GM18498 (cell line): ENCODE data around the gene FSIP1.

ENCODE experiments used
- ATAC-seq: cut with Tn5 transposase; IDR thresholded peaks from one replicate; pipeline ENCODE4 v1.9.1; 2021; ENCODE audit warnings: mild to moderate bottlenecking, moderate library complexity; ENCODE audit not compliant: unreplicated experiment

Gene FSIP1

GRCh38 chr15:39558421-39558820, 224.2 kb downstream of the FSIP1 start:
- no peak for ATAC-seq

- ATAC-seq = no peak
Observed at GRCh38 chr15:39556461-39556860, 226.2 kb downstream of the FSIP1 start.

GRCh38 chr15:39555885-39556284, 226.8 kb downstream of the FSIP1 start:
- no peak for ATAC-seq

- peak; percentile 42 for ATAC-seq
Observed at GRCh38 chr15:39554746-39555387, 227.8 kb downstream of the FSIP1 start.

- no peak for ATAC-seq
Observed at GRCh38 chr15:39553947-39554693, 228.5 kb downstream of the FSIP1 start.

GRCh38 chr15:39552556-39552955, 230.1 kb downstream of the FSIP1 start:
- no peak for ATAC-seq

- ATAC-seq = no peak
Observed at GRCh38 chr15:39551476-39551875, 231.2 kb downstream of the FSIP1 start.
